ENCODE measurements around the gene SCFD2.

The SCFD2 gene

DNA sequence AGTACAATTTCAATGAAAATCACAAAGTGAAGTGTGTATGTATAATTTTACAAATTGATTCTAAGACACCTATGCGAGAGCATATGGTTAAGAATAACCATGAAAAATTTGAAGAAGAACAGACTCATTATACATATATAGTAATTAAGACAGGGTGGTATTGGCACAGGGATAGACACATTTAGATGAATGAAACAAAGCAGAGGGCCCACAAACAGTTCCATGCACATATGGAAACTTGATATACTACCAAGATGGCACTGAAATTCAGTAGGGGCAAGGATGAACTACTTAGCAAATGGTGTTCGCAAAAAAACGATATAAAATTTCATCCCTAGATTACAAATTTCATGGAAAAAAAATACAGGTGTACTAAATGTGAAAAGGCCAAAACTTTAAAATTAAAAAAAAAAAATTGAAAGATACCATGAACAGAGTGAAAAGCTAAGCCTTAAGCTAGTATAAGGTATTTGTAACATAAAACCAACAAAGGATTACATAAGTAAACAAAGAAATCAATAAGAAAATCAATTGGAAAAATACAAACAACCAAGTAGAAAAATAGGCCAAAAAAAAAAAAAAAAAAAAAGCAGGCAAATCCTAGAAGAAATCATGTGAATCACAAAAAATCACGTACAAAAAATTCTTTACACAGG lies 418.3 kb downstream of the SCFD2 start:
- DNase-seq = no peak

DNA sequence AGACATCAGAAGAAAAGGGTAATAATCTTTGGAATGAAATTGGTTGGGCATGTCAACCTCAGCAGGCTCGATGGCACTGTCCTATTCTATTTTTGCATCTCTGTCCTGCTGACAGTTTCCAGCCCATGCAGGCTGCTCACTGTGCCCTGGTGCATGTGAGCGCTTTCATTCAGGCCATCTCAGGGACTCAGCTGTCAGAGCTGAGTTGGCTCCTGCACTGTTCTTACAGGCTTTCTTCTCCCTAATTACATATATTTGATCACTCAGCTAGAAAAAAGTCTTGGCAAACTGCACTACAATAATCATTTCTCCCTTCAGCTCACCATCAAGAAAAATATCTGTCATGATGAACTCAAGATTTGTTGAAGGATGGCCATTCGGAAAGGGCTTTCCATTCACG lies 419.0 kb downstream of the SCFD2 start:
- DNase-seq = no peak

DNA sequence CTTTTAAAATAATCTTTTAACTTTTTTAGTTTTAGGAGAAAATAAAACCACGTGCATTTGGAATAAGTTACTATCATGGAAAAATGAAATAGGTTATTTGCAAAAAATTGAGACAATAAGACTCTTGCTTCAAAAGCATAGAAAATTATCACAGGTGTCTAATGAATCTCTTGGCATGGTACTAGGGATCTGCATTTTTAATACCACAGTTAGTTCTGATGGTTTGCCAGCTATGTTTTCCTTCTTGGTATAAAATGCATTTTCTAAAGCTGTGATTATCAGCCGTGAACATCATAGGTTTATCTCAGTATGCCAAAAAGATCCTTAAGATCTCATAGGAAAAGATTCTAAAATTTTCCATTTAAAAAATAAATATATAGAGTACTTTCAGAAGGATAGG lies 419.9 kb downstream of the SCFD2 start:
- no peak for DNase-seq

DNA sequence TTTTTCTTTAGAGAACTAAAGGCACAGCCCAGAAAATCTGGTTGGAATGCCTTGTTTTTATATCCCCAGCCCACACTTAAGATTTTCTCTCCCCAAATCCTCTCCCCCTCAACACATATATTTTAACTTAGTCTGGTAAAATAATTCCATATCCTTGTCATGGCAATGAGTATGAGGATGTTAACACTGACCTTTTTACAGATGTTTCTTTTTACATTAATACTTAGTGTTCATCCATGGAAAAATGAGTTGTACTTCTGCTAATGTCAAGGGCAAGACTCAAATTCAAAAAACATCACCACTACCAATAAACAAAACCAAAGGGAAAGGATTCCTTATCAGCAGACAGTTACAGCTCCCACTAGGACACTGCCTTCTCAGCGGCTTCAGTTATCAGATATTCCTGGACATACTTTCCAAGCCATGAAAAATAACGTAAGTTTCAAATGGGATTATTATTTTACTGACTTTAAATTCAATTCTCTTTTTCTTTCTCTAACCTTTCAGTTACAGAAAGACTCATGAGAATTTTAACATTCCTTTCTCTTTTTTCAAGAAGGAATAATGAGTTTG lies 420.4 kb downstream of the SCFD2 start:
- no peak for DNase-seq

DNA sequence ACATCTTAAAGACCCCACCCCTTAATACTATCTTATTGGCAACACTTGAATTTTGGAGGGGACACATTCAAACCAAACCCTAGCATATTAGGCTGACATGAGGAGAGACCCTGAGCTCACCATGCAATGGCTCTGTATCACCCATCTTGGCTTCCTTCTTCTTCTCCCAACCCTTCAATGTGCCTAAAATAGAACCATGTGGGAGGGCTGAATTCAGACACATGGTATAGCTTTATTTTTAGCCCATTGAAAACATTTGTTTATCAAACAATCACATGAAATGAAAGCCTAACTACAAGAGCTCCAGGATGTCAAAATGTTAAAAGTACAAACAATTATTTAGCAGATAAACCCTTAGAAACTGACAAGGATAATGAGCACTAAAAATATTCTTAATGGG lies 422.2 kb downstream of the SCFD2 start:
- DNase-seq = no peak

DNA sequence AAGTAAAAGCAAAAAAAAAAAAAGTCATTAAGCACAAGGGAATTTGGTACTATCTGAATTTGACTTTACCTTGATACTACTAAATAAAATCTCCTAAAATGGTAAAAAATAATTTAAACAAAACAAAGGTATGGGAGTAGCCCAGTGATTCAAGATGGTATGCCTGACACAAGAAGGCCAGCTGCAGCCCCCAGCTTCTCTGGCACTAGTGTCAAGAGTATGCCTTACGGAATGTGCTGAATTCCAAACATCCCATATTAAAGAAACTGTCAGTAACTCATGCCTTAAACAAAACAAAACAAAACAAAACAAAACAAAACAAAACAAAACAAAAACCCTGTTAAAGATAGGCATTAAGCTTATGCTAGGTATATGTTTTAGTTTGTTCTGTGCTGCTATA lies 422.9 kb downstream of the SCFD2 start:
- DNase-seq = no peak

DNA sequence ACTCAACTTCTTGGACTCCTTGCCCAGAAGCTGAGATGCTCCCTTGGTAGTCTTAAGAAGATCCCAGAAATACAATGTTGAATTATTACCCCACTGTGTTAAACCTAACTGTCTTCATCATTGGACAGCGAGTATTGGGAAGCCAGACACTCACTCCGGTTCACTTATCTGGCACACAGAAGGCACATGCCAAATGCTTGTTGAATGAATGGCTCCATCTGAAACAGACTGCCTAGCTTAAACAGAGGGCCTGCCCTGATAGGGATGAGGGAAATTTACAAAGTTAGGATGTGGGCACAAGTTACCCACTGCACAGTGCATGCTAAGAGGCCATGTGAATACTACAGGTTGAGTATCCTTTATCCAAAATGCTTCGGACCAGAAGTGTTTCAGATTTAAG lies 424.4 kb downstream of the SCFD2 start:
- no peak for DNase-seq

DNA sequence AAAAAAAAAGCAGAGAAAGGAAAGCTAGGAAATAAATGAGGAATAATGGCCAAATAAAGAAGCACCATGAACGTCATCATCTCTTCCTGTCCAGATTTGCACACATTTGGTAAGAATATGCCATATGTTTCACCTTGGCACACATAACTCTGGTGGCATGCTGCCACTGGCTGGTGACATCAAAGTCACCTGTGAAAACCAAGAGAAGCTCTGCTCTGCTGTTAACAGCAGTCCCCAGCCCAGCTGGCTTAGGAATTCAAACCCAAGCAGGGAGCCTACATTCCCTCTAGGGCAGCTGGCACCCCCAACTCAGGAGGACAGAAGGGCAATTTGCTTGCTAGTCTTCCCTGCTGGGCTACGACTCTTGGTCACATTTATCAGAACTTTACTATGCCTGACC lies 426.1 kb downstream of the SCFD2 start:
- no peak for DNase-seq

DNA sequence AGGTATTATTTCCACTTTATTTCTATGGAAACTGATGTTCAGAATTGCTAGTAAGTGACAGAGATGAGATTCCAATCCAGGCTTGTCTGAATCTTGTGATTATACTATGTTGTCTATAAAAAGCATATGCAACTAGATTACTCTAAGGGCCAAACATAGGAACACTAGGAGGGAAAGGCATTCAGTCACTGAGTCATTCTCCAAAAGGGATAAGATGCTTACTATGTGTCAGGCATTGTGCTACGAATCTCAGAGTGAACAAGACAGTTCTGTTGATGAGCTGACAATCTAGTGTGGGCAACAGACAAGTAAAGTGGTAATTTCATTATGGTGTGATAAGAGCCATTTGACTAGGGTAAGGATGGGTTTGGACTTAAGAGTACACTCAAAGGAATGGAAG lies 426.5 kb downstream of the SCFD2 start:
- DNase-seq = no peak

DNA sequence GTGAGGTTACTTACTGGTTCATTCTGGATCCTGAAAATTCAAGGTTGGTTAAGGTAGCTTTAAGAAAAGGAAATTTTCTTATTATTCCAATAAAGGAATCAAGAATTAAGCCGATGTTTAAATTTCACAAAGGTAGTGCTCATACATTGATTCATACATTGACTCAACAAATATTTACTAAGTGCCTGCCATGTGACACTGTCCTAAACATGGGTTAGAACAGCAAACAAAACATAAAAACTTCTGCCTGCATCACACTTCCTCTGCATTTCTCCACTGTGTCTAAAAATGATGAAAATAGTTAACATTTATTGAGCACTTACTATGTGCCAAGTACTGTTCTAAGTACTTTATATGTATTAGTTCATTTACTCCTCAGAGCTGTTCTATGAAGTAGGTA lies 428.0 kb downstream of the SCFD2 start:
- DNase-seq = no peak

DNA sequence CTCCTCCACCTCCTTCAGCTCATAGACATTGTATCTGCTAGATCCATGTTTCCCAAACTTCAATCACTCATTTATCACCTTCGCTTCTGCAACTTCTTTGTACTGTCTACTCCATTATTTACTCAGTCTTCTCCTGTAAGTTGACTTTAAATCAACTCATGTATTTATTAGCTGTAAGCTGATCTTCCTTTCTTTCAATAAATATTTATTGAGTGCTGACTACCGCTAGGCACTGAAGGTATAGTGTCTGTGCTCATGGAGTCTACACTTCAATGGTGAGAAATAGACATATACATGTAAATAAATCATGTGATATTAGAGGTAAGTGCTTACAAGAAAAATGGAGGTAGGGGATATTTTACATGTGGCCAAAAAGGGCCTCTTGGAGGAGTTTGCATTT lies 429.1 kb downstream of the SCFD2 start:
- no peak for DNase-seq

DNA sequence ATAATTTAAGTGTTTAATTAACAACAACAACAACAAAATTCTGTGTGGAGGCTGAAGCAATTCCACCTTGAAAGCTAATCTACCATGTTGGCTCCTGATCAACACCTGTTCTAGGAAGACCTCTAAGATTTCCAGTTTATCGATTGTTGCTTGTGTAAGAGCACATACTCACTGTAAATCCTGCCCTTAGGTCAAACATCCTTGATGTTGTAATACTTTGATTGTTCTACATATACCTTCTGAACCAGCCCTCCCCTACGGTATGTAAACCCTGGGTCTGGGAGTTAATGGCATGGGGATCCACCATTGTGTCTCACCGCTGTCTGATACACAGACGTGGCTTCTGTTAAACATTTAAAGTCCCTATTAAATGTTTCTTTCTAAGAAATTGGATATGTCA lies 430.5 kb downstream of the SCFD2 start:
- no peak for DNase-seq

DNA sequence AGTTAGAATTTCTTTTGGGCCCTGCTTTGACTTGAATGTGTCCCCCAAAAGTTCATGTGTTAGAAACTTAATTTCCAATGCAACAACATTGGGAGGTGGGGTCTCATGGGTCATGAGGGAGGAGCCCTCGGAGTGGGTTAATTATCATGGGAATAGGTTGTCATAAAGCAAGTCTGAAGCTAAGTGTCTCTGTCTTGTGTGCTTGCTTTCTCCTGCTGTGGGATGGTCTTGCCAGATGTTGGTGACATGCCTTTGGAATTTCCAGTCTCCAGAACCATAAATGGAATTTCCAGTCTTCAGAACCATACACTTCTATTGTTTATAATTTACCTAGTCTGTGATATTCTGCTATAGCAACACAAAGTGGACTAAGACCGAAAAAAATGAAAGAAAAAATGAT lies 432.1 kb downstream of the SCFD2 start:
- no peak for DNase-seq

DNA sequence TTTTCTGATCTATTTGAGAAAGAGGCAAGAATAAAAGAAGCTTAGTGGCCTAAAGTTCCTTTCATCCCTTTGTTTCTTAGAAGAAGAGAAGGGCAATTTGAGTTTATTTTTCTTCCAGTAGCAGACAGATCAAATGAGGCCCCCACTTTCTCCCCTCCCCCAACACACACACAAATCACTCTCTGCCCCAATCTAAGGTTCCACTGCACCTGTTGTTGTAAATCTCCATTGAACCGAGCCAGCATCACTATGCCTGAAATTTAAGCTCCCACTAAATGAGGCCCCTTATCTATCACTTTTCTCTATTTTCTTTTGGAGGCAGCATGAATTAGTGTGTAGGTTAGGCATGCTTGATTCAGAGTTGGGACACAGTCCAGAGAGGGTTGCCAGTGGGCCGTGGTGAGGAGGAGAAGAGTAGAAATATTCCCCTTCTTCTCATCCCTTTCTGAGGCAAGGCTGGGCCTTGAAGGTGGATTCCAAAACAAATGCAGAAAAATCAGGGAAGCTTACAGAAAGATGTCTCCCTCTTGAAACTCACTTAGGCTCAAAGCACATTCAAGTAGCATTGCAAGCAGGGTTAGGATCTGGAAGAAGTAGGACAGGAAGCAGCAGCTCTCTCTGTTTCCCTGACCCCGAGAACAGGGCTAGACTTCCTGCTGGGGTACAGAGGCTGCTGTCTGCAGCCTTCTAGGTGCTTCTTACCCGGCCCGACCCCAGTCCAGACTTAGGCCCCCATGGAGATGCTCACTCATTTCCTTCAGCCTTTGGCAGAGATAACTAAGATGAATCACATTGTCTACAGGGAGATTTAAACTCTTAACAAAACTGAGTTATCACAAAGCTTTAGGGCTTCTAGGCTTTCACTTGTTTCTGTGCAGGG lies 433.0 kb downstream of the SCFD2 start:
- DNase-seq = no peak

DNA sequence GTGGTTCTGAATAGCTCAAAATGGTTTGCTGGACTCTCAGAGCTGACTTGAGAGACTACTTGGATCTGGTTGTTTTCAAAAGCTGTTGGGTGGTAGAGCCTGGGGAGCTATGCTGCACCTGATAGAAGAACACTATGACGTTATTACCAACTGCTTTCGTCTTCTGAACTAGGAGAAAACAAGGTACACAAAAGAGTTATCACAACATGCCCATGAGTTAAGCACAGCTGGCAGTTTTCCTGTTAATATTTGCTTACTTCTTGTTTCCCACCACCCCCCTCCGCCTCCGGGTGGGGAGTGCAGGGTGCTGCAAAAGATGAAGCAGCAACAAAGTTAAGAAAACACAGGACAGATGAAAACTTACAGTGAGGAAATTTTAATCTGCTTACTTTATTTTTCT lies 434.6 kb downstream of the SCFD2 start:
- DNase-seq = no peak

DNA sequence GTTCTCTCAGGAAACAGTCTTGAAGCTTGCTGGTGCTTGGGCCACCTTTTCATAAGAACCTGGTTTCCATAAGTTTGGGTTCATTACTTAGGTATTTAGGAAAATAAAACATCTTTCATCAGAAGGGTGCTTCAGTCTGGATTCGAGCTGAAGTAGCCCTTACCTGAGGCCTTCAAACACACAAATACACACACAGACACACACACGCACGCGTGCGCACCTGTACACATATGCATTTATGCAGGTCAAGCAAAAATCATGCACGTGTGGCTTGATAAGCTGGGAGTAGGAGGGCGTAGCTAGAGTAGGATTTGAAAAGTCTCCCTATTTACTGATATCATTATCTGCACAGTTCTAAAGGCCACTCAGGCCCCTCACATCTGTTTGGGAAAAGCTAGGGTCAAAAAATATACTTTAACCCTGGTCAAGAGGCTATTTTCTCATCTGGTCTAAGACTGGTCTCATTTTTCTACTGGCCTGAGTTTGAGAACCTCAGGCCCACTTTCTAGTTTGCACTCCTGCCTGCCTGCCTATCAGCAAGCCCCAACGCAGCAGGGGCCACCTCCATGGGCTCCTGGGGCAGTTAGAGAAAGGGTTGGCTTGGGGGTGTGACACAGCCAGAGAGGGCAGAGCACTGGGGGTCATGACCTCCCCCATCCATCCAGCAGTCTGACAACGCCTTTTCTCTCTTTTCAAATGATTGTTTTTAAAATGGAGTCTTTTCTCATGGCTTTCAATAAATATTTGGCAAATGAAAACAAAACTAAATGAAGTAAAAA lies 439.5 kb downstream of the SCFD2 start:
- no peak for DNase-seq

DNA sequence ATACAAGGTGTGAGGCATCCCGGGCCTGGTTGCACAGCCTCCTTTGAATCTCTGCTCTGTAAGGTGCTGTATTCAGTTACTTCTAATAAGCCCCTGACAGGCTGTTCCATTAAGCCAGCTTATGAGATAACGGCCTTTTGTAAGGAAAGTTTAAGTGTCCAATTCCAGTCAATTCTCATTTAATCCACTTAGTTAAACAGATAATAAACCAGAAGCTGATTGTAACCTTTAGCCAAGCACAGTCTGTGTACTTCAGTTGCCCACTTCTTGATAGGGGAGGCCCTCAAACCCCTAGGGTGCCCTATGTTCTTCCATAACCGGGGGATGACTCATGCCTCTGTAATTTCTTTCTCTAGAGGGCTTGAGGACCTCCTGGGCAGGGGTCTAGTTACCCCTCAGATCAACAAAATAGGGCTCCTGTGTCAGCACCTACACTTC lies 440.3 kb downstream of the SCFD2 start:
- DNase-seq = no peak

DNA sequence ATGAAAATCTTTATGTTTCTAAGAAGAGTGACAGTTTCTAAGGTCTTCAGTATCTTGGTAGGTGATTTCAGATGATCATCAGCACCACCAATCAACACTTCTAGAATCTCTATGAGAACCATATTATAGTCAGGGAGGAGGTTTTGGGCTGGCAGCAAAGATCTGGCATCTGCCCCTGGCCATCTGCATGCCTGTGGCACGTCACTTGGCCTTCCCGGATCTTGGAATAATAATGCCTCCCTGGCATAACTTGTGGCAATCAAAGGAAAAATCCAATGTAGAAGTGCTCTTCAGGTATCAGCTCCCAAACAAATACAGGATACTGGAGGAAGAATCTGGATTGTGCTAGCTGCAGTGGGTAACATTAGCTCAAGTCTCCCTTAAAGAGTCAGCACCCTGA lies 446.4 kb downstream of the SCFD2 start:
- no peak for DNase-seq

DNA sequence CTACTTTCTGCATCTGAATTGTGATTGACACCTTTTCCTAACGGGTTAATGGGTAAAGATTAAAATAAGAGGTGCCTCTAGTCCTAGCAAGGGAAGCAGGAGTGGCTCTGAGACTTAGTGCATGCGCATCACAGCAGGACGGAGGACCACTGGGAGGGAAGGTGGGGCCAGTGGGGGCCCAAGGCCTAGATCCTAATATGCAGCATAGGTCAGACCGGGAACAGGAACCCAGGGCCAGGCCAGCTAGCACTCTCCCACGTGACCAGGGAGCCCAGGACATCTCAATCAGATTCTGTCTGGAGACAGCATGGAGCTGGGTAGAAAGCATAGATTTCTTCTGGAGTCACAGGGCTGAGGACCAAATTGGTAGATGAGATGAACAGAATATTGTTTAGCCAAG lies 448.0 kb downstream of the SCFD2 start:
- no peak for DNase-seq

DNA sequence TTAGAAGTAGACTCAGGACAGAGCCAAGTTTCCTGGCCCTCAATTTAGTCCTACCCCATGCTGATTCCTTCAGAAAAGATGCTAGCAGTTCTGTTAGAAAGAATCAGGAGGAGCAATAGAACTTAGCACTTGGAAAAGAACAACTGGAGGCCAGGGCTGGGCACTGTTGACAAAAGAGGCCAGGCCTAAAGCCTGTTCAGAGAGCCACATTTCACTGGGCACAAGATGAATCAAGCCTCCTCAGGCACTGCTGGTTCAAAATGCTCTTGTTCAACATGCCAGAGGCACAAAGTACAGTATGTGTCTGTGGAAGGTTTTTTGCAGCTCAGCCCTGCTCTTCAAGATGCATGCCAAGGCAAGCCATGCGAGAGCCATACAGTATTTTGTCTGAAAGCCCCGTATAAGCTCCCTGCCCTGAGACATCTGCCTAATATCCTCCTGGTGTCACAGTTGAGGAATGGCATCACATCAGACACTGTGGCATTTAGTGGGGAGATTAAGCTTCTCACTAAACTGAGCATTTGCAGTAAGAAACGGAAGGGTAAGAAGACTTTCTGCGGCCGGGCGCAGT lies 450.0 kb downstream of the SCFD2 start:
- no peak for DNase-seq

DNA sequence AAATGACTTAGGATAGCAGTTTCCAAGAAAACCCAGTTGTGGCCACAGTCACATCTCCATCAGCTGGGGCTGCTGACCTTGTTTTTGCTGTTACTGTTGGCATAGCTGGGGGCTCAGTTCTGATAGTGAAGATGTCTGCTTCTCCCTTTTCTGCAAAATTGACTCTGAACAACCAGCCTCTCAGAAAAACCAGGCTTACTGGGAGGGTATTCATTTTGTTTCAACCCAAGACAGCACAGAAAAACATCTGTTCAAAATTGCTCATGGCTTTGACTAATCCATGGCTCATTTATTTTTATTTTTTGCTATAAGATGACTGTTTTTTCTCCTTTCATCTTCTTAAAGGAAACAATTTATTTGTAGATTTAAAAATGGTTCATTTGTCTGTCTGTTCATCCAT lies 450.7 kb downstream of the SCFD2 start:
- no peak for DNase-seq

DNA sequence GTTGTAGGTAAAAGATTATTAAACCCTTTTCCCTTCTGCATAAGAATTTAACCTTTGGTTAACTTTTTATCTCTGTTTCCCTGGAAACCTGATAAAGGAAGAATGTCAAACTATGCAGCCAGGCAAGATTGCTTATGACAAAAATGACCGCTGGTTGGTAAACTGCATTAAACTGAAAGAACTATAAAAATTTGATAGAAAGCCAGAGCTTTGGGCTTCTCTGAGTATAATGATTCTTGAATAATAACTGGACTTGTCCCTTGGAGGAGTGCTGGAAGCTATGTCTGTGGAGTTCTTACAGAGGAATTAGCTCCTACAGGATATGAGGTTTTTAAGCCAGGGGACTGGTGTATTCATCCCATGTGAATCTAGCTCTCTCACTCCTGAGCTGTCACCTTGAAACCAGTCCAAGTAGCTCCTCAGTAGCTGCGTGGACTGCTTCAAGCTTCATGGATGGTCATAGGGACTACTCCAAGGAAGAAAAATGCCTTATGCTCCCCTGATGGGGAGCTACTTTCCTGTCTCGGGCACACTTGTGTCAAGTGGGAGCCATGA lies 451.7 kb downstream of the SCFD2 start:
- no peak for DNase-seq

DNA sequence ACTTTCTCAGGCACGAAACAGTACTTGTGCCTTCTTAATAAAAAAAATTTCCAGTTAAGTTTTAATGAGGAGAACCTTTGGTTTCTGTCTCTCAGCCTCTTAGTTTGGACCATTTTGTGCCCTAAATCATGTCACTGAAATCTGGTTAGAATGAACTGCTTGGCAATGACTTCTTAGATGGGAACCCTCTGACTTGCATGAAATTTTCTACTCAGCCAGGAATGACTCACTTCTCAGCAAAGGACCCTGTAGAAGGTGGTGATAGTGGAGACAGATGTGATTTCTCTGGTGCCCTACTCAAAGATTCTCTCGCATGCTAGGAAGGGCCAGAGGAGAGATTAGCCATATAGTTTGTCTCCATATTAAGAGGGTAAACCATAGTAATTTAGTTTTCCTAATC lies 453.3 kb downstream of the SCFD2 start:
- DNase-seq = no peak

Data from activated CD8-positive, alpha-beta memory T cell treated with anti-CD3 and anti-CD28 coated beads, Interleukin-2, amount 50 U/mL, for 48 hours (primary cell).